A549 (cell line): Measurements from ENCODE around the gene MCTP2. TPM values are rescaled to one million over a fixed set of nuclear protein-coding genes. Genes with fewer than 3 reads are reported as not detected.

Experiments
- ATAC-seq, 2 experiments: fragments of 200-7000 bp in 1 of 2; fragments of >200 bp in 1 of 2; cut with Nextera tagmentation in 1 of 2; cut with Tn5 transposase in 1 of 2; 3 replicates each; pipeline versions ENCODE4 v1.8.0 to v1.9.1; 2018 to 2020; ENCODE audit warnings: mild to moderate bottlenecking in 1 of 2, moderate library complexity in 1 of 2
- CTCF ChIA-PET: fragments of 300-600 bp; sonication (Branson Sonifier 250); formaldehyde crosslinking; extraction: SDS; loops from one replicate; lab custom pipeline; 2021; ENCODE audit warnings: antibody characterized with exemption, inconsistent platforms; lab: Yijun Ruan, JAX
- POLR2A ChIA-PET: fragments of 350-600 bp; formaldehyde crosslinking; extraction: SDS; loops from one replicate; lab custom pipeline; 2021; ENCODE audit warnings: antibody characterized with exemption, inconsistent platforms; lab: Yijun Ruan, JAX
- DNase-seq, 2 experiments: peaks; one replicate each; pipeline versions ENCODE4 v3.0.0 to v3.0.0-alpha.2; 2011 to 2016; ENCODE audit warnings: low read depth in 1 of 2, low spot score in 1 of 2
- FAIRE-seq: peaks from 2 replicates; lab custom pipeline; 2011; peaks lifted over from hg19 to GRCh38; lab: Jason Lieb, UNC
- H3K27ac ChIP-seq, 2 experiments: fragments of >200 bp; sonication (Bioruptor Twin); formaldehyde crosslinking; 3 replicates each; pipeline ENCODE4 v1.5.1; 2016 to 2017
- H3K4me1 ChIP-seq: fragments of >200 bp; sonication (Bioruptor Twin); formaldehyde crosslinking; 3 replicates; pipeline ENCODE4 v1.6.1; 2016
- H3K4me2 ChIP-seq: fragments of >200 bp; sonication (Bioruptor Twin); formaldehyde crosslinking; 3 replicates; pipeline ENCODE4 v1.6.1; 2016
- H3K4me3 ChIP-seq: fragments of >200 bp; sonication (Bioruptor Twin); formaldehyde crosslinking; 3 replicates; pipeline ENCODE4 v1.5.1; 2016
- H3K9me3 ChIP-seq: fragments of >200 bp; sonication (Bioruptor Twin); formaldehyde crosslinking; 3 replicates; pipeline ENCODE4 v1.6.1; 2016
- ATOH8 ChIP-seq: fragments of 250-450 bp; sonication (Bioruptor Pico); IDR thresholded peaks from 2 replicates; pipeline ENCODE4 v1.5.0; 2020; ENCODE audit warnings: low read depth, mild to moderate bottlenecking, moderate library complexity
- BCL3 ChIP-seq: fragments of >200 bp; sonication (Bioruptor Twin); formaldehyde crosslinking; IDR thresholded peaks from 3 replicates; pipeline ENCODE4 v1.6.1; 2016
- CTCF ChIP-seq: fragments of >200 bp; sonication (Bioruptor Twin); formaldehyde crosslinking; IDR thresholded peaks from 3 replicates; pipeline ENCODE4 v1.5.1; 2016
- E2F6 ChIP-seq: IDR thresholded peaks from 2 replicates; pipeline ENCODE4 v1.6.1; 2012; ENCODE audit warnings: low read depth, borderline replicate concordance
- EHF ChIP-seq: fragments of 250-450 bp; sonication (Bioruptor Pico); IDR thresholded peaks from 2 replicates; pipeline ENCODE4 v1.5.0; 2020; ENCODE audit warnings: mild to moderate bottlenecking
- FOSB ChIP-seq: fragments of 250-450 bp; sonication (Bioruptor Pico); IDR thresholded peaks from 2 replicates; pipeline ENCODE4 v1.5.0; 2020; ENCODE audit warnings: mild to moderate bottlenecking, moderate library complexity
- HEYL ChIP-seq: fragments of 250-450 bp; sonication (Bioruptor Pico); IDR thresholded peaks from 2 replicates; pipeline ENCODE4 v1.8.0; 2021; ENCODE audit warnings: mild to moderate bottlenecking, moderate library complexity
- HOXA7 ChIP-seq: fragments of 250-450 bp; sonication (Bioruptor Pico); IDR thresholded peaks from 2 replicates; pipeline ENCODE4 v1.5.0; 2020; ENCODE audit warnings: mild to moderate bottlenecking, moderate library complexity
- HOXB13 ChIP-seq: fragments of 250-450 bp; sonication (Bioruptor Pico); IDR thresholded peaks from 2 replicates; pipeline ENCODE4 v1.5.0; 2020; ENCODE audit warnings: low read depth, mild to moderate bottlenecking, moderate library complexity
- HOXB5 ChIP-seq: fragments of 250-450 bp; sonication (Bioruptor Pico); IDR thresholded peaks from 2 replicates; pipeline ENCODE4 v1.5.0; 2020; ENCODE audit warnings: mild to moderate bottlenecking, moderate library complexity
- JUNB ChIP-seq: fragments of >200 bp; sonication (Bioruptor Twin); formaldehyde crosslinking; IDR thresholded peaks from 2 replicates; pipeline ENCODE4 v1.6.1; 2016
- KDM5A ChIP-seq: fragments of 200-600 bp; sonication (generic); IDR thresholded peaks from 2 replicates; pipeline ENCODE4 v1.6.1; 2016; ENCODE audit warnings: antibody characterized with exemption, mild to moderate bottlenecking
- MAX ChIP-seq: IDR thresholded peaks from 2 replicates; pipeline ENCODE4 v1.6.1; 2012
- MAZ ChIP-seq: fragments of 150-350 bp; IDR thresholded peaks from 2 replicates; pipeline ENCODE4 v1.6.1; 2014; ENCODE audit warnings: antibody characterized with exemption, low read depth, low read length, borderline replicate concordance
- NR3C1 ChIP-seq: fragments of >200 bp; sonication (Bioruptor Twin); formaldehyde crosslinking; IDR thresholded peaks from 3 replicates; pipeline ENCODE4 v1.6.1; 2017
- POLR2A ChIP-seq: IDR thresholded peaks from 2 replicates; pipeline ENCODE4 v1.6.1; 2012; ENCODE audit warnings: mild to moderate bottlenecking, low read length
- RAD21 ChIP-seq, 2 experiments: fragments of >200 bp in 1 of 2; sonication (Bioruptor Twin) in 1 of 2; formaldehyde crosslinking in 1 of 2; IDR thresholded peaks in 1 of 2; conservative IDR thresholded peaks in 1 of 2; 2 replicates in 1 of 2; 3 replicates in 1 of 2; pipeline ENCODE4 v1.6.1; 2012 to 2018; ENCODE audit warnings: inconsistent platforms in 1 of 2
- RARB ChIP-seq: fragments of 250-450 bp; sonication (Bioruptor Pico); IDR thresholded peaks from 2 replicates; pipeline ENCODE4 v1.8.0; 2021; ENCODE audit warnings: mild to moderate bottlenecking, moderate library complexity
- RFX5 ChIP-seq: fragments of 450-650 bp; IDR thresholded peaks from 2 replicates; pipeline ENCODE4 v1.7.1; 2014; ENCODE audit warnings: antibody characterized with exemption, mild to moderate bottlenecking, moderate library complexity
- RNF2 ChIP-seq: fragments of 200-600 bp; sonication (generic); IDR thresholded peaks from 2 replicates; pipeline ENCODE4 v1.6.1; 2016; ENCODE audit warnings: low read depth, mild to moderate bottlenecking, antibody characterized with exemption, moderate library complexity, borderline replicate concordance
- ZC3H11A ChIP-seq: fragments of 450-650 bp; IDR thresholded peaks from 2 replicates; pipeline ENCODE4 v1.6.1; 2014; ENCODE audit warnings: antibody characterized with exemption, mild to moderate bottlenecking
- ZFP36 ChIP-seq: fragments of 450-650 bp; IDR thresholded peaks from 2 replicates; pipeline ENCODE4 v1.6.1; 2014; ENCODE audit warnings: borderline replicate concordance; ENCODE audit not compliant: partially characterized antibody
- ZNF302 ChIP-seq: fragments of 250-450 bp; sonication (Bioruptor Pico); IDR thresholded peaks from 2 replicates; pipeline ENCODE4 v1.9.0; 2021; ENCODE audit warnings: inconsistent platforms, mild to moderate bottlenecking, moderate library complexity
- WGBS: methylation state at CpG from one replicate; pipeline ENCODE4 v1.1.6; 2017; ENCODE audit errors: missing lambda C conversion rate; 5-methylcytosine and 5-hydroxymethylcytosine counted together
- polyA plus RNA-seq, 4 experiments: library from polyadenylated mRNA; depleted of rRNA in 3 of 4; stranded (reverse); fragments of >200 nt; fragmentation: RNase III in 1 of 4; extraction: RNeasy Plus Mini Kit Qiagen cat#74134 plus additional on column Dnase treatment in 1 of 4; gene quantifications; 2 replicates in 3 of 4; 3 replicates in 1 of 4; pipeline ENCODE4 v1.2.3, GENCODE V29; 2011 to 2017

The MCTP2 gene
- polyA plus RNA-seq, 2 of the 4 experiments (the other 2 are of a cell fraction) = not detected

GRCh38 chr15:94485148-94485719 is 253.9 kb downstream of the MCTP2 start:
- Histone ChIP-seq H3K9me3 (peaks cover 8% of the 10 kb centered on the region; the same call in 2 of the 3 replicates), H3K4me2 (no peak overlapping the region), H3K27ac (no peak overlapping the region), H3K4me1 (no peaks in the 10 kb centered on the region), H3K4me3 (no peak overlapping the region)
- no peak for TF ChIP-seq POLR2A
- TF ChIP-seq E2F6 = no peak
- no peak for TF ChIP-seq FOSB (CRISPR knock-in tag)
- no peak for TF ChIP-seq MAX
- TF ChIP-seq HOXB5 = no peak
- TF ChIP-seq EHF (CRISPR knock-in tag) = no peak
- no peak for TF ChIP-seq RAD21 (conservative IDR thresholded peaks at IDR 0.05 in 1 of 2, IDR thresholded peaks at IDR 0.05 in 1 of 2)
- no peak for DNase-seq
- FAIRE-seq = no peak
- POLR2A ChIA-PET = no interaction called here
- CTCF ChIA-PET = interaction anchor here (1.2 kb wide), 1 partner anchor 13 kb away, joined by 4 read pairs; no protein-coding TSS in a partner anchor
- WGBS = 11% methylated on average over 2 of the region's 3 CpGs
- ATAC-seq = no peak

- H3K4me3 ChIP-seq = no peak overlapping the region
- peaks cover 12% of the 10 kb centered on the region; the same call in 2 of the 3 replicates for H3K9me3 ChIP-seq
- H3K4me2 ChIP-seq = no peak overlapping the region
- TF ChIP-seq ZFP36 (no peak), ZNF302 (CRISPR knock-in tag) (no peak), HEYL (CRISPR knock-in tag) (no peak), CTCF (no peak), ATOH8 (CRISPR knock-in tag) (no peak), ZC3H11A (no peak), BCL3 (no peak), RFX5 (no peak), RNF2 (no peak), MAX (no peak), JUNB (no peak), HOXB13 (CRISPR knock-in tag) (no peak), KDM5A (no peak), RARB (CRISPR knock-in tag) (no peak), NR3C1 (no peak), HOXA7 (no peak), MAZ (no peak)
- TF ChIP-seq, all 56 proteins: peak for 0
- H3K27ac ChIP-seq = no peak overlapping the region
- DNase-seq (no peak), ATAC-seq (no peak), FAIRE-seq (no peak)
- CTCF ChIA-PET = no interaction called here
- 10% methylated on average over 1 of the region's 1 CpG for WGBS
- H3K4me1 ChIP-seq = no peaks in the 10 kb centered on the region
- POLR2A ChIA-PET = no interaction called here
Observed at GRCh38 chr15:94487635-94488034, 256.3 kb downstream of the MCTP2 start.
